Esophagus muscularis mucosa (tissue), 4 donors: Measurements from ENCODE around the gene URM1.

ENCODE experiments used
- EP300 ChIP-seq: sonication (generic); formaldehyde crosslinking; IDR thresholded peaks from one replicate; pipeline ENCODE4 v1.6.1; 2017; ENCODE audit warnings: antibody characterized with exemption
- POLR2A ChIP-seq: fragments of 450-650 bp; IDR thresholded peaks from one replicate; pipeline ENCODE4 v1.6.1; 2017; ENCODE audit warnings: antibody characterized with exemption, moderate library complexity, mild to moderate bottlenecking, low read depth
- POLR2AphosphoS5 ChIP-seq, 2 donors: sonication (generic); formaldehyde crosslinking; IDR thresholded peaks; one replicate each; pipeline ENCODE4 v1.6.1; 2017; ENCODE audit warnings: antibody characterized with exemption in 2 of 2
- TF ChIP-seq, protein P1 (sequence below), 3 experiments: fragments of 200-600 bp in 2 of 3; fragments of 450-650 bp in 1 of 3; sonication (generic) in 2 of 3; IDR thresholded peaks; one replicate each; pipeline ENCODE4 v1.5.1; 2017 to 2019; ENCODE audit warnings: antibody characterized with exemption in 3 of 3, mild to moderate bottlenecking in 2 of 3, moderate library complexity in 1 of 3

DNA sequence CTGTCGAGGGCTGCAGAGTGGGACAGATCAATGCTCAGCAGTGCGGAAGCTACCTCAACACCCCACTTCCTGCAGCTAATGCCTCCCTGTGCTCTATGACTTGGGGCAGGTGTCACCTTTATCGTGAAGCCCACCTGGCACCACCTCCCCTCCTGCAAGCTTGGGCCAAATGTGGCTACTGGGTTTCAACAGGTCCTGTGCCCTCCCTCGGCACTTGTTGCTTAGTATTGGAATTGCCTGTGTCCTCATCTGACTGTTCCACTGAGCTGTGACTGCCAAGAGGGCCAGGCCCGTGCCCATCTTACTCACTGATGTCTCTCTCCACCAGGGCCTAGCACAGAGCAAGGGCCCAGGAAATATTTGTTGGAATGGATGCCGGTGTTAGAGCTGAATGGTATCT lies 21.4 kb upstream of the URM1 start:
- TF ChIP-seq, protein P1, sequence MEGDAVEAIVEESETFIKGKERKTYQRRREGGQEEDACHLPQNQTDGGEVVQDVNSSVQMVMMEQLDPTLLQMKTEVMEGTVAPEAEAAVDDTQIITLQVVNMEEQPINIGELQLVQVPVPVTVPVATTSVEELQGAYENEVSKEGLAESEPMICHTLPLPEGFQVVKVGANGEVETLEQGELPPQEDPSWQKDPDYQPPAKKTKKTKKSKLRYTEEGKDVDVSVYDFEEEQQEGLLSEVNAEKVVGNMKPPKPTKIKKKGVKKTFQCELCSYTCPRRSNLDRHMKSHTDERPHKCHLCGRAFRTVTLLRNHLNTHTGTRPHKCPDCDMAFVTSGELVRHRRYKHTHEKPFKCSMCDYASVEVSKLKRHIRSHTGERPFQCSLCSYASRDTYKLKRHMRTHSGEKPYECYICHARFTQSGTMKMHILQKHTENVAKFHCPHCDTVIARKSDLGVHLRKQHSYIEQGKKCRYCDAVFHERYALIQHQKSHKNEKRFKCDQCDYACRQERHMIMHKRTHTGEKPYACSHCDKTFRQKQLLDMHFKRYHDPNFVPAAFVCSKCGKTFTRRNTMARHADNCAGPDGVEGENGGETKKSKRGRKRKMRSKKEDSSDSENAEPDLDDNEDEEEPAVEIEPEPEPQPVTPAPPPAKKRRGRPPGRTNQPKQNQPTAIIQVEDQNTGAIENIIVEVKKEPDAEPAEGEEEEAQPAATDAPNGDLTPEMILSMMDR (IDR thresholded peaks at IDR 0.05), result no peak
- TF ChIP-seq POLR2A, result no peak
- TF ChIP-seq POLR2AphosphoS5 (IDR thresholded peaks at IDR 0.05), result no peak
- TF ChIP-seq EP300, result no peak
